Lung (tissue), 12 donors: ENCODE data around the gene NDUFA8. TPM values are rescaled to one million over a fixed set of nuclear protein-coding genes. Genes with fewer than 3 reads are reported as not detected.

Experiments used
- ATAC-seq: fragments of 200-7000 bp; cut with Tn5 transposase; one replicate; pipeline ENCODE4 v1.9.1; 2020; ENCODE audit warnings: moderate number of reproducible peaks; ENCODE audit not compliant: insufficient read depth, low FRiP score
- DNase-seq, 3 donors: peaks; one replicate each; pipeline ENCODE4 v3.0.0-alpha.2; 2013 to 2017
- H3K27ac ChIP-seq, 2 donors: one replicate each; pipeline ENCODE4 v1.5.1; 2013; ENCODE audit warnings: mild to moderate bottlenecking in 2 of 2, moderate library complexity in 2 of 2, control low read depth in 1 of 2, inconsistent platforms in 1 of 2, low read depth in 1 of 2, low read length in 1 of 2
- H3K27me3 ChIP-seq, 3 donors: one replicate each; pipeline ENCODE4 v1.5.1; 2013; ENCODE audit warnings: low read length in 2 of 3; ENCODE audit not compliant: control insufficient read depth in 3 of 3, insufficient read depth in 3 of 3
- H3K36me3 ChIP-seq, 4 donors: one replicate each; pipeline ENCODE4 v1.5.1; 2013; ENCODE audit warnings: low read length in 4 of 4, mild to moderate bottlenecking in 1 of 4, moderate library complexity in 1 of 4; ENCODE audit not compliant: control insufficient read depth in 4 of 4, insufficient read depth in 4 of 4
- H3K4me1 ChIP-seq, 5 donors: one replicate each; pipeline ENCODE4 v1.5.1; 2013; ENCODE audit warnings: low read length in 5 of 5, mild to moderate bottlenecking in 2 of 5, moderate library complexity in 1 of 5; ENCODE audit not compliant: control insufficient read depth in 5 of 5, insufficient read depth in 5 of 5
- H3K4me3 ChIP-seq: one replicate; pipeline ENCODE4 v1.5.1; 2013; ENCODE audit warnings: mild to moderate bottlenecking, control low read depth, moderate library complexity
- H3K9ac ChIP-seq, 2 donors: one replicate each; pipeline ENCODE4 v1.5.1; 2013; ENCODE audit warnings: low read length in 2 of 2, control low read depth in 1 of 2; ENCODE audit not compliant: insufficient read depth in 1 of 2
- H3K9me3 ChIP-seq, 4 donors: one replicate each; pipeline ENCODE4 v1.5.1; 2013; ENCODE audit warnings: low read length in 3 of 4, mild to moderate bottlenecking in 1 of 4, moderate library complexity in 1 of 4; ENCODE audit not compliant: control insufficient read depth in 4 of 4, insufficient read depth in 3 of 4
- WGBS, 2 donors: extraction: QIAGEN DNeasy Blood & Tissue Kit; methylation state at CpG; one replicate each; pipeline ENCODE4 v1.1.7; 2013; 5-methylcytosine and 5-hydroxymethylcytosine counted together
- polyA plus RNA-seq, 2 donors: library from polyadenylated mRNA; stranded (reverse); fragments of 200-250 nt; gene quantifications; one replicate each; pipeline ENCODE4 v1.2.1, GENCODE V29; 2013
- total RNA-seq, 2 donors: library from RNA; depleted of rRNA in 1 of 2; stranded (reverse); fragments of >200 nt in 1 of 2; gene quantifications; one replicate each; pipeline ENCODE4 v1.2.1, GENCODE V29; 2014 to 2021
- TF ChIP-seq, protein P1 (sequence below): IDR thresholded peaks from 2 replicates; pipeline ENCODE4 v1.5.1; 2012; ENCODE audit warnings: mild to moderate bottlenecking; ENCODE audit errors: control extremely low read depth, extremely low read depth
- donor health status: control.
- donor health status: control.
- donor health status: Bipolar disorder and iron deficiency.
- donor health status: healthy.
- donor health status: DM: yes; HTN: yes; CAD: no.

The NDUFA8 gene
- total and polyA plus RNA-seq, 4 donors, result 26.6 to 107 (median 58.3) TPM

DNA sequence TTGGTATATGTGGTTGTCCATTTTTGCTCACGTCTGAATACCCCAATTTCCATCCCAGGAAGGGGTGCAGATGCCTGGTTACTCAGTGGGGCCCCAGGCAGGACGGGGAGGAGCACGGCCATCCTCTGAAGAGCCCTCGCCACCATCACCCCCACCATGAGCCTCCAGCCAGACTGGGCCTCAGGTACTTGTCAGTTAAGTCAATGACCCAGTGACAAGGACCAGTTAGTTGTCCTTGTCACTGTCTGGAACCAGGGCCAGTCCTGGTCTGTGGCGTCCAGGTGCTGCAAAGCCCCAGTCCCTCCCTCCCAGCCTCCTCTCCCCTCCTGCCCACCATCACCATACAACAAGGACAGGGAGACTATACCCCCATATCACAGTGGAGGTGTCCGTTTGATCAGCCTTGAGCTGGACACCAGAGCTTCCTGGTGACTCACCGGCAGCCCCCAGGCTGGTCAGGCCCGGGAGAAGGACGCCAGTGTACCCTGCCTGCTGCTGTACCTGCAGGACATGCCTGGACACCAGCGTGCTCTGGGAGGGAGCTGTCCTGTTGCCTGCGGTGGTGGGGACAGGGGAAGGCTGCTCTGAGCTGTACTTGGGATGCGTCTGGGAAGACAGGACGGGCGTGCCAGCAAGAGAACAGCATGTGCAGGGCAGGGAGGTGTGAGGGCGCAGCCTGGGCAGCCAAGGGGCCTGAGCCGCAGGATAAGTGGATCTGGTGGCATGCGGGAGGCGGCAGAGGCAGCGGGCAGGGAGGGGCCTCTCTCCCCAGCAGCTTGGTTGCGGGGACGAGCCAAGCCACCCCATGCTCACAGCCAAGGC is 33.9 kb downstream of the NDUFA8 start:
- 49 to 53% methylated on average over 21 of the region's 21 CpGs for WGBS, 2 donors
- TF ChIP-seq, protein P1, sequence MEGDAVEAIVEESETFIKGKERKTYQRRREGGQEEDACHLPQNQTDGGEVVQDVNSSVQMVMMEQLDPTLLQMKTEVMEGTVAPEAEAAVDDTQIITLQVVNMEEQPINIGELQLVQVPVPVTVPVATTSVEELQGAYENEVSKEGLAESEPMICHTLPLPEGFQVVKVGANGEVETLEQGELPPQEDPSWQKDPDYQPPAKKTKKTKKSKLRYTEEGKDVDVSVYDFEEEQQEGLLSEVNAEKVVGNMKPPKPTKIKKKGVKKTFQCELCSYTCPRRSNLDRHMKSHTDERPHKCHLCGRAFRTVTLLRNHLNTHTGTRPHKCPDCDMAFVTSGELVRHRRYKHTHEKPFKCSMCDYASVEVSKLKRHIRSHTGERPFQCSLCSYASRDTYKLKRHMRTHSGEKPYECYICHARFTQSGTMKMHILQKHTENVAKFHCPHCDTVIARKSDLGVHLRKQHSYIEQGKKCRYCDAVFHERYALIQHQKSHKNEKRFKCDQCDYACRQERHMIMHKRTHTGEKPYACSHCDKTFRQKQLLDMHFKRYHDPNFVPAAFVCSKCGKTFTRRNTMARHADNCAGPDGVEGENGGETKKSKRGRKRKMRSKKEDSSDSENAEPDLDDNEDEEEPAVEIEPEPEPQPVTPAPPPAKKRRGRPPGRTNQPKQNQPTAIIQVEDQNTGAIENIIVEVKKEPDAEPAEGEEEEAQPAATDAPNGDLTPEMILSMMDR, result no peak
- DNase-seq, result no peak

DNA sequence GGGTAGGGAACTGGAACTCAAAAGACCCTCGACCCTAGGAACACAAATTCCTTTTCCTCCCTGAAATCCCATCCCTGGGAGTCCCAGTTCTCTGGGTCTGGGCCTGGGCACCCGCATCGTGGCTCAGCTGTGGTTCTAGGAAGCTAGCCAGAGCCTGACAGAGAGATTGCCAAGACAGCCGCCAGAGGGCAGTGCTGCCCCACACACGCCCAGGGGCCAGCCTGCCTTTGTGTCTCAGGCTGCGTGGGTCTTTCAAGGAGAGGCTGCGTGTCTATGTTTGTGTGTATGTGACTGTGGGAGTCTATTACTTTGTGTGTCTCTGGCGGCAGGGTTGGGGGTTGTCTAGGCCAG is 34.4 kb downstream of the NDUFA8 start:
- 0 to 1% methylated on average over 8 of the region's 8 CpGs for WGBS, 2 donors

More for the DNA sequence above, 33.9 kb downstream of the NDUFA8 start:
- no peak for ATAC-seq
- Histone ChIP-seq H3K4me3 (no peak overlapping the region), H3K9ac (no peak overlapping the region), H3K36me3 (no peaks in the 10 kb centered on the region), H3K27ac (peak overlapping the region in 1 of 2 donors; percentile 5), H3K9me3 (no peaks in the 10 kb centered on the region), H3K4me1 (peaks cover 0 to 16% (median 9%) of the 10 kb centered on the region in 5 donors), H3K27me3 (peaks cover 0 to 21% (median 14%) of the 10 kb centered on the region in 3 donors)

DNA sequence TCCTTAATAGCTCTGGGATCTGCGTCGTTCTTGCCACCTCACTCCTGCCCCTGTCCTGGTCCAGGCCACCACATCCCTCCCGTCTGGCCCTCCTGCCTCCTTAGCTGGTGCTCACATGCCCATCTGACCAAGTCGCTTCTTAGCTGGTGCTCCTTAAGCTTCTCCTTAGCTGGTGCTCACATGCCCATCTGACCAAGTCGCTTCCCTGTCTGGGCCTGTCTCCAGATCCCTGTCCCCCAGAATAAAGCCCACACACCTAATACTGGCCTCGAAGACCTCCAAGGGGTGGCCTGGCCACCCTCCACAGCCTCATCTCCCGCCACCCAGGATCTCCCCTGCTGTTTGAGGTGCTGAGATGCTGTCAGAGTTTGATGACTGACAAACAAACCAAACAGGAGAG is 35.1 kb downstream of the NDUFA8 start:
- H3K9me3 ChIP-seq, result no peaks in the 10 kb centered on the region
- TF ChIP-seq, protein P1, result no peak
- H3K27ac ChIP-seq, result no peak overlapping the region
- no peak overlapping the region for H3K4me3 ChIP-seq
- no peak for ATAC-seq
- no peak overlapping the region for H3K9ac ChIP-seq
- H3K27me3 ChIP-seq, result peaks cover 0 to 21% (median 14%) of the 10 kb centered on the region in 3 donors
- no peaks in the 10 kb centered on the region for H3K36me3 ChIP-seq
- peaks cover 0 to 16% (median 9%) of the 10 kb centered on the region in 5 donors for H3K4me1 ChIP-seq
- DNase-seq, result no peak
- WGBS, 2 donors, result 75 to 88% methylated on average over 7 of the region's 7 CpGs

More for the DNA sequence above, 34.4 kb downstream of the NDUFA8 start:
- peaks cover 0 to 21% (median 14%) of the 10 kb centered on the region in 3 donors for H3K27me3 ChIP-seq
- ATAC-seq (peak; percentile 88), DNase-seq (peak; percentile 83 to 85 (median 83))
- H3K9ac ChIP-seq, result no peak overlapping the region
- no peaks in the 10 kb centered on the region for H3K36me3 ChIP-seq
- H3K4me3 ChIP-seq, result no peak overlapping the region
- no peak overlapping the region for H3K27ac ChIP-seq
- no peaks in the 10 kb centered on the region for H3K9me3 ChIP-seq
- H3K4me1 ChIP-seq, result peaks cover 0 to 16% (median 9%) of the 10 kb centered on the region in 5 donors
- TF ChIP-seq, protein P1, result peak; percentile 92
